Measurements from ENCODE around the gene USP2. TPM values are rescaled to one million over a fixed set of nuclear protein-coding genes. Genes with fewer than 3 reads are reported as not detected.
A peak's percentile ranks its signal among the peaks of the same experiment; 100 is the strongest.

Gene USP2
- total and polyA plus RNA-seq, 2 donors (not counting 1 experiment from before 2014, with no cell fraction given) = 0.66 to 2.3 TPM

GRCh38 chr11:119341222-119342022 lies 40.1 kb downstream of the USP2 start:
- TF ChIP-seq CTCF (conservative IDR thresholded peaks at IDR 0.05 in 1 of 2, IDR thresholded peaks at IDR 0.05 in 1 of 2; ENCODE audit: low read depth in 1 of 2, low read length in 2 of 2) (no peak), EZH2 (IDR thresholded peaks at IDR 0.05; ENCODE audit: low read length, missing control alignments) (no peak)
- peaks cover 24% of the 10 kb centered on the region for H3K4me1 ChIP-seq (ENCODE audit: control insufficient read depth, extremely low read depth, insufficient read depth, low read length)
- peak overlapping the region; percentile 82 for H3K4me2 ChIP-seq (ENCODE audit: extremely low read depth, insufficient read depth, low read length)
- H3K36me3 ChIP-seq (ENCODE audit: control insufficient read depth, insufficient read depth, low read length) = no peaks in the 10 kb centered on the region
- DNase-seq (ENCODE audit: low read depth in 2 of 2) = no peak
- H3K79me2 ChIP-seq (ENCODE audit: control insufficient read depth, insufficient read depth, low read length) = no peaks in the 10 kb centered on the region
- H3K27ac ChIP-seq (ENCODE audit: insufficient read depth, low read length) = no peak overlapping the region
- H3K27me3 ChIP-seq (ENCODE audit: control insufficient read depth, insufficient read depth, low read length) = peaks cover 10% of the 10 kb centered on the region
- H3K9me3 ChIP-seq (ENCODE audit: control insufficient read depth, insufficient read depth, low read depth, low read length) = no peaks in the 10 kb centered on the region
- H3K4me3 ChIP-seq (replicated peaks in 1 of 4; ENCODE audit: control extremely low read depth in 1 of 4, insufficient read depth in 1 of 4, low read depth in 3 of 4, low read length in 4 of 4) = peak overlapping the region in 3 of 4 experiments; percentile 25 to 70 (median 44)
- H4K20me1 ChIP-seq (ENCODE audit: control insufficient read depth, extremely low read depth, insufficient read depth, low read length) = no peaks in the 10 kb centered on the region
- H3K9ac ChIP-seq (ENCODE audit: insufficient read depth, low read length) = no peak overlapping the region
- no peak overlapping the region for H2AFZ ChIP-seq (ENCODE audit: low read length)

DNA sequence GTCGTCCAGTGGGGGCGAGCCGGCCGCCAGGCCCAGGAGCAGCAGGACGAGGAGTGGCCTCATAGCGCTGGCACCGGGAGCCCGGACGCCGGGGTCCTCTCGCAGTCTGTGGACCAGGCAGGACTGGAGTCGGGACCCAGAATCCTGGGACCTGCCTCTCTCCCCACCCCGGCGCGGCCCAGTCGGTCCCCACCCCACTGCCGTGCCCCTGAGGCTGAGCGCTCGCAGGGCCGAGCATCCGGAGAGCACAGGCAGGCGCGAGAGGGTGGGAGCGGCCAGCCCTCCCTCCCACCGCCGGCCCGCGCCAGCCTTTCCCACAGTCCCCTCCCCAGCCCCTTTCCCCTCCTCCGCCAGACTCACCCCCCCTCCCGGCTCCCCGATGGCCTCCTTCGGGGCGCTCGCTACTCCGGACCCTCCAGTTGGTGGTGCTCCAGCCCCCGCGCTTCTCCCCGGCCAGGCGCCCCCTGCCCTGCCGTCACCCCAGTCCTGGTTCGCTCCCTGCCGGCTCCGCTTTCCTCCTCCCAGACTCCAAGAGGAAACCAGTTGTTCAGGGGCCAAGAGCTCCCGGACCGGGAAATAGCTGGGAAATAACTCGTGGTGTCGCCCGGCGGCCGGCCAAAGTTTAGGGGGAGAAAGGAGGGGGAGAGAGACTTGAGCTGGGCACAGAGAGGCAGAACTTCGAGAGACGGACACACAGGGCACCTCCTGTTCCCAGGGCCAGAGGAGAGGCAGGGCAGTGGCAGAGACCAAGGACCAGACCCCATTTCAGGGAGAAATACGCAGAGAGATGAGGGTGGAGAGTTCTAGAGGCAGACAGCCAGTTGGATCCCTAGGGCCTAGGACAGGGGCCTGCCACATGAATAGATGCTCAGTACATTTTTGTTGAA lies 40.9 kb downstream of the USP2 start, which contains the start of gene C1QTNF5:
Gene C1QTNF5 (minus strand): TSS at position 549 of the 887 bp plus-strand sequence. CDS start 486 bp downstream, at position 63.
- TF ChIP-seq CTCF (conservative IDR thresholded peaks at IDR 0.05 in 1 of 2, IDR thresholded peaks at IDR 0.05 in 1 of 2; ENCODE audit: low read depth in 1 of 2, low read length in 2 of 2) (no peak), EZH2 (IDR thresholded peaks at IDR 0.05; ENCODE audit: low read length, missing control alignments) (no peak)
- peaks cover 7% of the 10 kb centered on the region for H3K27me3 ChIP-seq (ENCODE audit: control insufficient read depth, insufficient read depth, low read length)
- peak within 1 kb of the TSS; percentile 53 for H3K27ac ChIP-seq (ENCODE audit: insufficient read depth, low read length)
- peaks cover 25% of the 10 kb centered on the region for H3K4me1 ChIP-seq (ENCODE audit: control insufficient read depth, extremely low read depth, insufficient read depth, low read length)
- peak within 1 kb of the TSS; percentile 66 for H3K9ac ChIP-seq (ENCODE audit: insufficient read depth, low read length)
- H3K9me3 ChIP-seq (ENCODE audit: control insufficient read depth, insufficient read depth, low read depth, low read length) = no peaks in the 10 kb centered on the region
- H3K4me2 ChIP-seq (ENCODE audit: extremely low read depth, insufficient read depth, low read length) = peak within 1 kb of the TSS; percentile 93
- peaks cover 7% of the 10 kb centered on the region for H3K79me2 ChIP-seq (ENCODE audit: control insufficient read depth, insufficient read depth, low read length)
- H2AFZ ChIP-seq (ENCODE audit: low read length) = peak within 1 kb of the TSS; percentile 30
- peaks cover 4% of the 10 kb centered on the region for H3K36me3 ChIP-seq (ENCODE audit: control insufficient read depth, insufficient read depth, low read length)
- DNase-seq (ENCODE audit: low read depth in 2 of 2) = peak; percentile 71 to 83
- H3K4me3 ChIP-seq (replicated peaks in 1 of 4; ENCODE audit: control extremely low read depth in 1 of 4, insufficient read depth in 1 of 4, low read depth in 3 of 4, low read length in 4 of 4) = peak within 1 kb of the TSS; percentile 44 to 70 (median 52)
- H4K20me1 ChIP-seq (ENCODE audit: control insufficient read depth, extremely low read depth, insufficient read depth, low read length) = no peaks in the 10 kb centered on the region
